Dendritic cell treated with granulocyte-macrophage colony-stimulating factor and Interleukin-4, amounts not matched to agents 40 ng/mL and 50 ng/mL, for 4 days (primary cell): ENCODE data around the gene SLC25A22.

Experiments used
- H3K27ac Mint-ChIP-seq: one replicate; pipeline ENCODE4 v1.8.0; 2022; ENCODE audit warnings: mild to moderate bottlenecking, mixed read lengths
- H3K27me3 Mint-ChIP-seq: one replicate; pipeline ENCODE4 v1.8.0; 2022; ENCODE audit warnings: mild to moderate bottlenecking, mixed read lengths
- H3K36me3 Mint-ChIP-seq: one replicate; pipeline ENCODE4 v1.8.0; 2022; ENCODE audit warnings: low read depth, mixed read lengths
- H3K4me1 Mint-ChIP-seq: one replicate; pipeline ENCODE4 v1.8.0; 2022; ENCODE audit warnings: low read depth, mixed read lengths
- H3K4me3 Mint-ChIP-seq: one replicate; pipeline ENCODE4 v1.8.0; 2022; ENCODE audit warnings: mild to moderate bottlenecking, moderate library complexity, mixed read lengths
- H3K9me3 Mint-ChIP-seq: one replicate; pipeline ENCODE4 v1.8.0; 2022; ENCODE audit warnings: mixed read lengths
- intact Hi-C: fragments of 100-400 bp; cut with micrococcal nuclease; formaldehyde crosslinking; loops from one replicate; pipeline ENCODE4 v1.15.0; 2022

The SLC25A22 gene

GRCh38 chr11:742571-743201 lies 55.4 kb downstream of the SLC25A22 start:
- H3K4me1 Mint-ChIP-seq, result peaks cover 11% of the 10 kb centered on the region
- peaks cover 15% of the 10 kb centered on the region for H3K27me3 Mint-ChIP-seq
- peaks cover 12% of the 10 kb centered on the region for H3K36me3 Mint-ChIP-seq
- no peaks in the 10 kb centered on the region for H3K9me3 Mint-ChIP-seq
- no peak overlapping the region for H3K4me3 Mint-ChIP-seq
- H3K27ac Mint-ChIP-seq, result no peak overlapping the region
- intact Hi-C loops, result no loop called here

- H3K4me1 Mint-ChIP-seq, result peaks cover 17% of the 10 kb centered on the region
- no peak overlapping the region for H3K4me3 Mint-ChIP-seq
- H3K27ac Mint-ChIP-seq, result no peak overlapping the region
- H3K36me3 Mint-ChIP-seq, result peaks cover 6% of the 10 kb centered on the region
- H3K9me3 Mint-ChIP-seq, result no peaks in the 10 kb centered on the region
- intact Hi-C loops, result no loop called here
- peaks cover 20% of the 10 kb centered on the region for H3K27me3 Mint-ChIP-seq
Measured at GRCh38 chr11:742156-742546, 55.9 kb downstream of the SLC25A22 start.
